Fibroblast of gingiva (primary cell): Measurements from ENCODE around the gene INIP.
A peak's percentile ranks its signal among the peaks of the same experiment; 100 is the strongest.

Experiments
- DNase-seq: peaks from one replicate; pipeline ENCODE4 v3.0.0-alpha.2; 2011; ENCODE audit warnings: low read depth

Gene INIP

DNA sequence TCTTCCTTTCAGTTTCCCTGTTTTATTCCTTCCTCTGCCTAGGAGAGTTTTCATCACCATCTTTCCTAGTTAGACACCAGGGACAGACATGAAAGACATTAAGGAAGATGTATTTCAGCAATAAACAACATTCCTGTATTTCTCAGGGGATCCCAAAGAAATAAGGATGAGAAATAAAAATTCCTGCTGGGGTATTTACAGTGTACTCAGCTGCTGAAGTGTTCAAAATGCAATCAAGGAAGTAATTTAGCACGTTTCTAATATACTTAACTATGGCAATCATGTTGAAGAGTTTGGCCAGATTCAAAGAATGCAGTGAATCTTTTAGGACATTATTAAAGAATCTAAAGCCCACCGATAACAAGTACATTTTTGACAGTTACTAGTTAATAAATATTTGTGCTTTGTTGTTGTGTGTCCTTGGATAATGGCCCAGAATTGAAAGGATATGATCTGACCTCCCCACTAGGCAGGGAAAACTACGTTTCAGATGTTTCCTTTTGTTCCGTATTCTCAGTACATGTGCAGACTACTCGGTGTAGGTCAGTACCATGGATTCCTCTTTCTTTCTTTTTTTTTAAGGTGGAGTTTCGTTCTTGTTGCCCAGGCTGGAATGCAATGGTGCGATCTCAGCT is 46.8 kb downstream of the INIP start:
- DNase-seq = no peak

DNA sequence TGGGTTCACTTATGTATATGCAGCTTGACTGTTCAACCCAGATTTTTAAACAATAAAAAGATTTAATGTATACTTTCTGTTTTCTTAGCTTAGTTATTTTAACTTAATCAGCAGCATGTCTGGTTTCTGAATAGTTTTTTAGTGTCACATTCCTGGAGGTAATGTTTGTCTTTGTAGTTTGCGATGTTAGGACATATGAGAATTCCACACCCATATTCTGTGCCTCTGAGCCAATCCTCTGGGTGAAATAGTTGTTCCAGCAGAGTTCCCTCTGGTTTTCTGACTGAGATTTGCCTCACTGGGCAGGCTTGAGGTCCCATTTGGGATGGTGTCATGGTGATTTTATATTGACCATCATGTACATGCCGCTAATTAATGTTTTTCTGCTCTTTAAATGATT is 48.6 kb downstream of the INIP start:
- DNase-seq = no peak

DNA sequence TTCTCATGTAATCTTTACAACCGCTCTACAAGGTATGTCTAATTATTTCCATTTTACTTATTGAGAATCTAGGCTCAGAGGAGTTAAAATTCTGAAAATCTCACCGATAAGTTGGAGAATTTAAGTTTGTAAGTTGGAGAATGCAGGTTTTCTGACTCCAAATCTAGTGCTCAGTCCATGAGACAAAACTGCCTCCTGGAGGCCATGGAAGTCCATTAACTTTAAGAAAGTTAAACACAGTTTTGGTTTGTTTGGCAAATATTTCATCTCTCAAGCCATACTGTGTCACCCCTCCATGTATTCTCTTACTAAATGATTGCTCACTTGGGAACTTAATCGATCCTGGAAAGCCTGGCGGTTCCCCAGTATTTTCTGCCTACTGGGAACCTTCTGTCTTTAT is 52.6 kb downstream of the INIP start:
- peak; percentile 17 for DNase-seq

DNA sequence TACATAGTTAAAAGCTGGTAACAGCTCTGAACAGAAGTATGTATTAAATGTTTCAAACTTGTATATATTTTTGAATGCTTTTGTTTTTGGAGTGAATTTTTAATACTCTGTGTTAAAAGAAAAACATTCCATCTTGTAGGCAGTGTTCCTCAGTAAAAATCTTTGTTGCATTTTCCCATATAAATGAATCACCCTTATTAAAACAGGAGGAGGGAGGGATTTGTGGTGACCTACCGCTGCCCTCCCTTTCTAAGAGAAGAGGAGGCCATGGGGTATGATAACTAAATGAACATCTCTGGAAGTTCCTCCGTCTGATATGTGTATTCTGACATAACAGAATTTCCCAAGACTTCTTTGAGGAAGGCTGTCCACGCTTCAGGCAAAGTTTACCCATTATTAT is 53.4 kb downstream of the INIP start:
- no peak for DNase-seq

DNA sequence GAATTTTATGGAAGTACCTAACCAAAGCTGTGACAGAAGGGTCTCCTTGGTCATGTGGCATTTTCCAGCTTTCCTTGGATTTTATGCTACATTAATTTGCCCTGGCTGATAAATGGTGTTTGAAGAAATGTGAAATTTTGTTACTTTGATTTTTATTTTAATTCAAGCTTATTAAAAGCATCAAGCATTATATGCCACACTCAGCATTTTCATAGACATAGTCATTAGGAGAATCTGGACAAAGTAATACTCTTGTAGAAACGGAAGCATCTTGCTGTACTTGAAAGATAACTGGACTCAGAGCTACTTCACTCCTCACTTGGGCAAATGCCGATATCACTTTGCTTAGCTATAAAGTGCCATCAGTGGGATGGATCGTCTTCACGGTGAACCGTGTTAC is 54.2 kb downstream of the INIP start:
- no peak for DNase-seq

DNA sequence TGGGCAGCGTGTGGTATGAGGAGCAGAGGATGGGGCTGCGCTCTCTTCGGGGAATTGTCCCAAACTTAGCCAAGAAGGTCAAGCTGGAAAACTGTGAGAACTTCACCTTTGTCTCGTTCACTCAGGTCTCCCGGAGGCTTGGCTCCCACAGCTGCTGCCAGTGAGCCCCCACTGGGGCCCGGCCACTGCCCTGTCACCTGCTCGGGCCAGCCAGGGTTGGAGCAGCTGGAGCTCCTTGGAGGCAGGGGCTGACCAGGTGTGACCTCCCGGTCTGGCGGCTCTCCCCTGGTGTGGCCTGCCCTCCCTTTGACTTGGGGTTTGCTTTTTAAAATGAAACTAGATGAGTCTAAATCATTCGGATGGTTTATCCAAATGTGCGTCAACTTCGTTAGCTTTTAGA is 58.0 kb downstream of the INIP start:
- no peak for DNase-seq

DNA sequence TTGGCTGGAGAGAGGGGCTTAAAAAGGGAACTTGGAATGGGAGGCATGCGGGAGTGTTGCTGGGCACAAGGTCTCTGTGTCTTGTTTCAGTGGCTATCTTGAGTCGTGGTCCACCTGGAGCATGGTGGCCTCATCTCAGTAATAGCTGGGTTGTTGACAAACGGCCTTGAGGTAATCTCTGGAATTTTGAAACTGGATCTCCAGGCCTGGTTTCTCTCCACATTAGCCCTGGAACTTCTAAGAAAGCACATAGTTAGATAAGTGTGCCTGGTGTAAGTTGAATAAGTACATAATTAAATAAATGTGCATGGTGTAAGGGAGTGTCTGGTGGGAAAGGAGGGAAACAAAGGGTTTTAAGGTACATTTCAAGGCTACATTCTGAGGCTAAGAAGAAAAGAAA is 62.2 kb downstream of the INIP start:
- DNase-seq = no peak

DNA sequence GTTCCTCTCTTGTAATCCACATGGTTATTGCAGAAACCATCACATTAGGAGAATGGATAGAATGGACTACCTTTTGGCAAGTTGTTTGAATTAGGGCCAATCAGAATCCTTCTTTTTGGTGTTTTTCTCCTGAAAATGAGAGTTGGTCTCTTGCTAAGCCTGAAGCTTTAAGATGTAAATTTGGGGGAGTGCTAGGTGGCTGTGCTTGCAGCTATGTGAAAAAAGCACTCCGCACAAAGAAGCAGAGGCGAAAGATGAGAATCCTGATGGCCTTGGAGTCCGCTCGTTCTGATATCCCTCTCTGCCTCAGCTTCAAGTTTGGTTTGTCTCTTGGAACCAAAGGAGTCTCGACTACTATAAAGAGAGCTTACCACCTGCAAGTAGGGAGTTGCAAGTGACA is 63.6 kb downstream of the INIP start:
- DNase-seq = no peak

DNA sequence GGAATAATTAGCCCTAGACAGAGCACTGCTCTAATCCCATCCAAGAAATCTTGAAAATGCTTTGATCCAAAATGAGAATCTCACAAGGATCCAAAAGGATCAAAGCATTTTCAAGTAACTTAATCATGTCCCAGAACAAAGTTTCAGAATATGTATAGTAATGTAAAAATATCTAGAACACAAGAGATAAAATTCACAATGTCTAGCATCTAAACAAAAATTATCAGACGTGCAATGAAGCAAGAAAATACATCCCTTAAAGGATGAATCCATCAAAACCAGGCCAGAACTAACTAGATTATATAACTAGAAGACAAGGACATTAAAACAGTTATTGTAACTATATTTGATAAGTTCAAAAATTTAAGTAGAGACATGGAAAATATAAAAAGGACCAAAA is 69.3 kb downstream of the INIP start:
- no peak for DNase-seq

DNA sequence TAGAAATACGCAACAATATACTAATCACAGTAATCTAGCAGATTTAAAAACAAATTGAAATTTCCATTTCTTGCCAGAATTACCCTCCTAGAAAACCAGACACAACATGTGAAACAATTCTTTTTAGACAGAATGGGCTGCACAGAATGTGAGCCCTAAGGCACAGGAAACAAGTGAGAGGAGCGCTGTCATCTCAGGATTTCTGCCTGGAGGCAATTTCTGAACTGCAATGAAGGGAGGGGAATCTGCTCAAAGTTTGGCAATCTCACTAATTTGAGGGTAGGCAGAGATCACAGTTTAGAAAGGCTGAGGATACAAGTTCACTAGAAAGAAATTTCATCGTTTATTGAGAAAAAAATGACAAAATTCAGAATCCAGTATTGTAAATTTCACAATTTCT is 70.3 kb downstream of the INIP start:
- DNase-seq = no peak

DNA sequence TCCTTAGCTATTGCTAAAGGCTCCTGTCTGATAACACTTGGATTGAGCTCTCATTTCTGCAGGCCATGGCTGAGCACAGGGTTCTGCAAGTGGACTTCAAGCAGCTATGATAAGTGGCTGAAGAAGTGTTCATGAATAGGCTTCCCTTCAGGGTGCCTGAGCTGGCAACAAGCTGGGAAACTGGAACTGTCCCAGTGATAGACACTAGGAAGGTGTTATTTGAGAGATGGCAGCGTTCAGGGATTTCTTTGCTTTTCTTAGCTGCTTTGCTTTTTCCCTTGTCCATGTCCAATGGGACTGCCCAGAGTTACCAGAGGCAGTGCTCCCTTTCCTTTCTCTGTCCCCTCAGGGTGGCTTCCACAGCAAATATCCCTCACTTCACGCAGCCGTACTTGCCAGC is 75.8 kb downstream of the INIP start:
- DNase-seq = no peak

DNA sequence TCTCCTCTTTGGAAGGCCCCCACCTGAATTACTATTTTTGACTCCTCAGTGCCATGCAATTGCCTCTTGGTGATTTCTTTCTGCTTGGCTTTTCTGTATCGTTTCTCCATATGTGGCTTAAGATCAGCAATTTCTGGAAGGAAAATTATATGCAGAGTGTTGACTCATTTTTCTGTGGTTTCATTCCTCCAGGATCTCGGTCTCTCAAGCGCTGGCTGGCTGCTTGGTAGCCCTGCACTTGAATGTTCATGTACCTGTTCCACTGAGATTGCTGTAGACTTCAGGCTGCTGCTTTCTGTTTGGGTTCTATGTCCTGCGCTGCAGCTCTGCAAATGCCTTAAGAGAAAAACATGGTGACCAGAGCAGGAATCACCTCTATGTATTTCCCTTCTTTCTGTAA is 77.6 kb downstream of the INIP start:
- DNase-seq = no peak
